ENCODE results near the gene PRR5.

Gene PRR5

GRCh38 chr22:44752285-44753188 is 50.5 kb downstream of the PRR5 start, which contains the start of gene ARHGAP8:
ARHGAP8 (plus strand) TSS chr22:44752575; CDS start chr22:44786528, 33,953 bp downstream.
- in situ Hi-C loops (cut with MboI; ENCODE audit: low sequenced_read_pairs): no loop called here

- in situ Hi-C loops (cut with MboI; ENCODE audit: low sequenced_read_pairs): no loop called here
These were observed 51.4 kb downstream of the PRR5 start for GRCh38 chr22:44753189-44754042.

GRCh38 chr22:44754998-44755397 is 53.0 kb downstream of the PRR5 start:
- in situ Hi-C loops (cut with MboI; ENCODE audit: low sequenced_read_pairs): no loop called here

DNA sequence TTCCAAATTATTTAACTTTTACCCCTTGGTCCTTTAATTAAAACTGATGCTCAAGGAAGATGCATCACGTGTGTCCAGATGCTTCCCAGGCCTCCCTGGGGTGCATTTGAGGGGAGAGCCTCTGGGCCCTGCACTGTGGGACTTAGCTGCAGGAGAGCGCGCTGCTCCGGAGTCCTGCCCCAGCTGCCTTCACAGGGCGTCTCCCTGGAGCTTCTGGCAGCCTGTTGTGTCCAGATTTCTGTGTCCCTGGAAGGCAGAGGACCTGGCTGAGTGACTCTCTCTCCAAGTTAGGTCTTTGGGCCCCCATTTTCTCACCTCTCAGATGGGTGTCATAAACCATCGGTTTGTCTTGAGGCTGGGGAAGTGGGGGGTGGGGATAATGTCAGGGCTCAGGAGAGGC is 53.4 kb downstream of the PRR5 start:
- in situ Hi-C loops (cut with MboI; ENCODE audit: low sequenced_read_pairs): no loop called here

DNA sequence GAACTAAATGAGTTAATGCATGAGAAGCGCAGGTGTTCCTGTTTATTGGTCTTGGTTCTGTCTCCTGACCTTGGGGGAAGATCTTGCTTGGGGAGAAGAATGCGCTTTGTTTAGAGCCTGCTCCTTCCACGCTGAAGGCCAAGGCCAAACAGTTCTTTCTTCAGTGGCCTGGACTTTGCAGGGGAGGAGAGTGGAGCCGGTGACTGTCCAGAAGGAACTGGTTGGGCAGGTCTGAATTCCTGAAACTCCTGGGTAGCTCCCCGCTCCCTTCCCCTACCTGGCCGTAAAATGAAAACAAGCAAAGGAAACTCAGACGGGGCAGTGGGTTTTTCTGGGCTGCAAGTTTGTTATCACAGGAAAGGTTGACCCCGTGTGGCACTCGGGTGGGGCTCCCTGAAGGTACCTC is 54.0 kb downstream of the PRR5 start:
- in situ Hi-C loops (cut with MboI; ENCODE audit: low sequenced_read_pairs): no loop called here

DNA sequence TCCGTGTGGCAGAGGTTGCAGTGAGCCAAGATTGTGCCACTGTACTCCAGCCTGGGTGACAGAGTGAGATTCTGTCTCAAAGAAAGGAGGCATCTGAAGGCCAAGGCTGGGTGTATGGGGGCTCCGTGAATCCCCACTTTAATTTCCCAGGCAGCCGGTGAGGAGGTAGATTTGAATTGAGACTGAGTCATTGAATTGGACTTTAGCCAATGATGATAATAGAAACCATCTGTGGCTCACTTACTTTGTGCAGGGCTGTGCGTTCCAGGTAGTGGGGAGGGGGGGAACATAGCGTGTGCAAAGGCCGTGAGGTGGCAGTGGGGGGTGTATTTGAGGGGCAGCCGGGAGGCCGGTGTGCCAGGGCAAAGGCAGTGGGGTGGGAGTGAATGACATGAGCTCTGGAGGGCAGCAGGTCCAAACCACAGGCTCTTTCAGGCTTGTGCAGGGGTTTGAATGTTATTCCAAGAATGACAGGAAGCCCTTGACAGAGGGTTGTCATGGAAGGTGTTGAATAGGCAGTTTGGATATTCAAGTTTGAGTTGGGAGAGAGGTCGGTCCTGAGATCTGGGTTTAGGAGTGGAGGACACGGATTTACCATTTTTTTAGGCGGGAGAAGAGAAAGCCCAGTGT is 56.5 kb downstream of the PRR5 start:
- in situ Hi-C loops (cut with MboI; ENCODE audit: low sequenced_read_pairs): no loop called here

- in situ Hi-C loops (cut with MboI; ENCODE audit: low sequenced_read_pairs): no loop called here
These were observed 57.0 kb downstream of the PRR5 start for GRCh38 chr22:44759001-44759400.

DNA sequence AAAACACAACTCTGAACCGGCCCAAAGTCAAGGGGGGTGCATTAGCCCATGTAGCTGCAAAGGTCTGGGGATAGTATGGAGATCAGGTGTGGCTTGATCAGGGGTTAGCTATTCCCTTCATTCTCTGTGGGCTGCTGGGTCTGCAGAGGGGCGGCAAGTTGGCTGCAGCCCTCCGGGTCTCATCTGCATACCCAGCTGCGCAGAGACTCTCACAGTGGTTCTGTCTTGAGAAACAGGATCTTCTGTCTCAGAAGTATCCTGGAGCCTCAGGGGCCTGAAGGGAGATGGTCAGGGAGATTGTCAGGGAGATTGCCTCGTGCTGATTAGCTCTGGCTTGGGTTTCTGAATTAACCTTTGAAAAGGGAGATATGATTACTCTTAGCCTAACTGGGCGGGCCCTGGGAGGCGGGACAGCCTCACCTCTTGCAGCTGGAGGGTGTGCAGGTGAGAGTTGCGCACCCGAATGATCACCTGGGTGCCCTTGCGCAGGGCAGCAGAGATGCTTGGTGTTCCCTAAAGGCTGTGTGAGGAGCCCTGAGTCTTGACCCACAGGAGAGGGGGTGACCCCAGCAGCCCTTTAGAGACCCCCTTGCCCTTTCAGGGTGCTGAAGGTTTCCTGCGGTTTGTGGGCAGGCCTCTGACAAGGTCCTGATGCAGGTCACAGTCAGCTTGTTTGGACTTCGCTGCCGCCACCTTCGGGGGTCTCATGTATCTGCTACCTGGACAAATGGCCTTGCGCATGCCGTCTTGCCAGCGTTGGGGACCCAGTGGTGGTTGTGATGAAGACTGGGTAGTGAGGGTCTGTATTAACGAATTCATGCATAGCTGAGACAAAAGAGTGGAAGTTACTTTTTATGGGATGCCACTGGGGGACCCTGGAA is 57.7 kb downstream of the PRR5 start:
- in situ Hi-C loops (cut with MboI; ENCODE audit: low sequenced_read_pairs): no loop called here

DNA sequence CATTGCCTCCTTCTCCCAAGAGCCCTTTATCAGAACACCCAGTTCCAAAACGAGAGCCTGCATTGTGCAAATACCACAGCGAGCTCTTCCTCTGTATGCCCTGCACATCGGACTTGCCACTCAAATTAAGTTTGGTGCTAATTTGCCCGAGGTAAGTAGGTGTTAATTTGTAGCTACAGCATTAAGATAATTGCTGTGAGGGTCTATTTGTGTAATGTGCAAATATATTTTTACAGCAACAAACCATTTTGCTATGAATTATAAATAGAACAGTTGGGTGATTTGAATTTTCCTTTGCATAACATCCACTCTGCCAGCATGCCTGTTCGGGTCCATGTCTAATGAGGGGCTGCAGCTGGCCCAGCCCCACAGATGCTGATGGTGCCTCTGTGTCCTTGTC is 58.5 kb downstream of the PRR5 start:
- in situ Hi-C loops (cut with MboI; ENCODE audit: low sequenced_read_pairs): no loop called here

GRCh38 chr22:44761025-44761424 is 59.0 kb downstream of the PRR5 start:
- in situ Hi-C loops (cut with MboI; ENCODE audit: low sequenced_read_pairs): no loop called here

- in situ Hi-C loops (cut with MboI; ENCODE audit: low sequenced_read_pairs): no loop called here
These were observed 62.4 kb downstream of the PRR5 start for GRCh38 chr22:44764373-44764772.

DNA sequence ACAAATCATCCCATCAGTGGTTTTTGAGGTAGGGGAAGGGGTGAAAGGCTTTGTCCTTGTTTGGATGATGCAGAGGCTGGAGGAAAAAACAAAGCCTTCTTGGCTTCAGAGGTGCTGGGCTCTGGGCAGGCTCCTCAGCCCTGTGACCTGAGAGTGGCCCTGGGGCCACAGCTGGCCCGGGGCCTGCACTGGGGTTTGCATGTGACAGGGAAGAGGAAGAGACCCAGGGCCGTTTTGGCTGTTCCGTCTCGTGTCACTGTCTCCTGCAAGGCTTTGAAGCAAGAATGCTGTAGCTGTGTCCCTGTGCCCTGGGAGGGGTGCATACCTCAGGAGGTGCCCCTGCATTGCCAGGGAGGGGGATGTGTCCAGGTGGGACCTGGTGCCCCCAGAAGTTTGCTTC is 63.0 kb downstream of the PRR5 start:
- in situ Hi-C loops (cut with MboI; ENCODE audit: low sequenced_read_pairs): no loop called here

GRCh38 chr22:44765571-44766285 is 63.7 kb downstream of the PRR5 start:
- in situ Hi-C loops (cut with MboI; ENCODE audit: low sequenced_read_pairs): no loop called here

- in situ Hi-C loops (cut with MboI; ENCODE audit: low sequenced_read_pairs): no loop called here
These were observed 71.1 kb downstream of the PRR5 start for GRCh38 chr22:44773082-44773481.

GRCh38 chr22:44775862-44776261 is 73.9 kb downstream of the PRR5 start:
- in situ Hi-C loops (cut with MboI; ENCODE audit: low sequenced_read_pairs): no loop called here

GRCh38 chr22:44776605-44777363 is 74.8 kb downstream of the PRR5 start:
- in situ Hi-C loops (cut with MboI; ENCODE audit: low sequenced_read_pairs): no loop called here

- in situ Hi-C loops (cut with MboI; ENCODE audit: low sequenced_read_pairs): no loop called here
These were observed 75.4 kb downstream of the PRR5 start for GRCh38 chr22:44777364-44777755.

- in situ Hi-C loops (cut with MboI; ENCODE audit: low sequenced_read_pairs): no loop called here
These were observed 79.0 kb downstream of the PRR5 start for GRCh38 chr22:44780876-44781449.
